GM12872 (cell line): Measurements from ENCODE around the gene TFE3.
A peak's percentile ranks its signal among the peaks of the same experiment; 100 is the strongest.

Source experiments
- TF ChIP-seq, protein P1 (sequence below): IDR thresholded peaks from 3 replicates; pipeline ENCODE4 v1.5.1; 2011; ENCODE audit warnings: low read depth, mild to moderate bottlenecking, low read length, moderate library complexity; ENCODE audit not compliant: insufficient read depth

The TFE3 gene

DNA sequence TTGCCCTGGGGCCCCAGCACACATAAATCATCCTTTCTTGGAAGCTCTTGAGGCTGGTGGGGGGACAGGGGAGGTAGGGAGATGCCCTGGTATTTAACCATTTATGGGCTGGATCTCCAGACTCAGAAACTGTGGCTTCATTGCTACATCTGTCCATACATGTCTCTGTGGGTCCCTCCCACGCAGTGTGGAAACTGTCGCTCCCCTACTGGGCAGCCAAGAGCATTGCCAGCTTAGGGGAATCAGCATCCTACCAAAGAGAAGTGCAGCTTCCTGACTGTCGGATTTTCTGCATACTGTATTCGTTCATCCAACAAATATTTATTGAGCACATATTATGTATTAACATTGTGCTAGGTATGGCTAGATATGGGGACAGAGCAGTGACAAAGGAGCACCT is 44.8 kb downstream of the TFE3 start:
- TF ChIP-seq, protein P1, sequence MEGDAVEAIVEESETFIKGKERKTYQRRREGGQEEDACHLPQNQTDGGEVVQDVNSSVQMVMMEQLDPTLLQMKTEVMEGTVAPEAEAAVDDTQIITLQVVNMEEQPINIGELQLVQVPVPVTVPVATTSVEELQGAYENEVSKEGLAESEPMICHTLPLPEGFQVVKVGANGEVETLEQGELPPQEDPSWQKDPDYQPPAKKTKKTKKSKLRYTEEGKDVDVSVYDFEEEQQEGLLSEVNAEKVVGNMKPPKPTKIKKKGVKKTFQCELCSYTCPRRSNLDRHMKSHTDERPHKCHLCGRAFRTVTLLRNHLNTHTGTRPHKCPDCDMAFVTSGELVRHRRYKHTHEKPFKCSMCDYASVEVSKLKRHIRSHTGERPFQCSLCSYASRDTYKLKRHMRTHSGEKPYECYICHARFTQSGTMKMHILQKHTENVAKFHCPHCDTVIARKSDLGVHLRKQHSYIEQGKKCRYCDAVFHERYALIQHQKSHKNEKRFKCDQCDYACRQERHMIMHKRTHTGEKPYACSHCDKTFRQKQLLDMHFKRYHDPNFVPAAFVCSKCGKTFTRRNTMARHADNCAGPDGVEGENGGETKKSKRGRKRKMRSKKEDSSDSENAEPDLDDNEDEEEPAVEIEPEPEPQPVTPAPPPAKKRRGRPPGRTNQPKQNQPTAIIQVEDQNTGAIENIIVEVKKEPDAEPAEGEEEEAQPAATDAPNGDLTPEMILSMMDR = peak; percentile 26; the same call in 1 of the 3 replicates

DNA sequence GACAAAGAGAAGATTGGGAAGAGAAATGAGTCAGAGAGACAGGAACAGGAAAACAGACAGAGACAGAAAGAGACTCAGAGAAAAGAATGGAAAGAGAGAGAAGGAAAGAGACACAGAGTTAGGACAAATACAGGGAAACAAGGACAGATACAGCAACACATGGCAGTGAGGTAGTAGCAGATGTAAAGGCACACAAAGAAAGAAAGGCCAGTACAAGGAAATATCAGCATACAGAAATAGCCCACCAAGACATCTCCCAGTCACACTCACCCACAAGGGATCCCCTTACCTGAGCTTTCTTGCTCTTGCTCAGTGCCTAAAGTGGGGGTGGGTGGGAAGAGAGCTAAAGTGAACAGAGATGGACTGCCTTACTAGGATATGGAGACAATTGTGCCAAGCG is 45.3 kb downstream of the TFE3 start:
- TF ChIP-seq, protein P1 = no peak

DNA sequence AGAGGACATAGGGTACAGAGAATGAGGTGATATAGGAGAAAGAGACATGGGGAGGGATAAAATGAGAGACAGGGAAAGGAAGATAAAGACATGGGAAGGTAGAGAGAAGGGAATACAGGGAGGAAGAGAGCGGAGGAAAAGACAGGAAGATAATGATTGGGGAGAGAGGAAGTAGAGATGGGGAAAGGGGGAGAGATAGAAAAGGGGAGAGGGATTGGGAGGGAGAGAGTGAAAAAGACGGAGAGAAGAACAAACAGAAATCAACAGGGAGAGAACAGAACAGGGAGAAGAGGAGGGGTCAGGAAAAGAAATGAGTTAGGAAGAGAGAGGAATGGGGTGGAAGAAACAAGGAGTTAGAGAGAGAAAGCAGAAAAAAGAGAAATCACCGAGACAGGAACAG is 45.7 kb downstream of the TFE3 start:
- TF ChIP-seq, protein P1 = no peak

DNA sequence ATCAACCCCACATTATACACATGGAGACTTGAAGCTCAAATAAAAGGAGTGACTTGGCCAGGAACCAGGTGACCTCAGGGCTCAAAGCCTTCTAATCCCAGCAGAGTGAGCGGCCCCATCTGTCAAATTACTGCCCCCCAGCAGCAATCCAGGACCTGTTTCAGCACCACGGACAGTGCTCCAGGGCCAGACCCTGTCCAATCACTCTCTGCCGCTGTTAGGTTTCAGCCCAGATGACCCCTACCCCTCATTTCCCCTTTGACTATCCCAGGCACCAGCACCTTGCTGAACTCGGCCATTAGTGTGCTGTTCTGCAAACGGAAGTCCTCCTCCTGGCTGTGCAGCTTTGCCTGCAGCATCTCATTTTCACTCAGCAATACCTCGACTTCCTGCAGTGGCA is 46.2 kb downstream of the TFE3 start:
- TF ChIP-seq, protein P1 = no peak

DNA sequence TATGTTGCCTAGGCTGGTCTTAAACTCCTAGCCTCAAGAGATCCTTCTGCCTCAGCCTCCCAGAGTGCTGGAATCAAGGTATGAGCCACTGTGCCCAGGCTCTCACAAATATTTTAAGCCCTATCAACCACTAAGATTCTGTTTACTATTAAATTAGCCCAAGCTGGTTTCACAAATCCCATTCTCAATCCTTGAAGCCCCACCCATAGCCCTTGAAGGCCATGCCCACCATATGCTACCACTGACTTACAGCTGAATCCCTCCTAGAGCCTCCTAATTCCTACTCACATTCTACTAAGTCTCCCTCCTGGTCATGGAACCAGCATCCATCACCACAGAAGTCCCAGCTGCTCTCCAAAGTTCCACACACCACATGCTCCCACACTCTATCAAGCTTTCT is 50.8 kb downstream of the TFE3 start:
- TF ChIP-seq, protein P1 = no peak

DNA sequence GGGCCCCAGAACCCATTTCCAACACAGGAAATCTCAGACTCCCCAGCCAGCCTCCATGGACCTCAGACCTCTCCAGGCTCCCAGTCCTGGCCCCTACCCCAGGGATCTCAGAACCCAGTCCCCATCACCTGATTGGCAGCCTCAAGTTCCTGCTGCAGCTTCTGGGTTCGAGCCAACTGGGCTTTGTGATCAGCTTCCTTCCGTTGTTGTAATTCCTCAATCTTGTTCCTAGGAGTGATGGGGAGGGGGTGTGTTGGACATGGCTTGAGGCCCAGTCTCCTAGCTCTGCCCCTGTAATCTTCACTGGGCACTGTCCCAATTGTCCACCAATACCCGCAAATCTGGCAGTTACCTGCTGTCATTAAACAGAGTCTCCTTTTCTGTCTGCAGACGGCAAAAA is 53.7 kb downstream of the TFE3 start:
- TF ChIP-seq, protein P1 = no peak

DNA sequence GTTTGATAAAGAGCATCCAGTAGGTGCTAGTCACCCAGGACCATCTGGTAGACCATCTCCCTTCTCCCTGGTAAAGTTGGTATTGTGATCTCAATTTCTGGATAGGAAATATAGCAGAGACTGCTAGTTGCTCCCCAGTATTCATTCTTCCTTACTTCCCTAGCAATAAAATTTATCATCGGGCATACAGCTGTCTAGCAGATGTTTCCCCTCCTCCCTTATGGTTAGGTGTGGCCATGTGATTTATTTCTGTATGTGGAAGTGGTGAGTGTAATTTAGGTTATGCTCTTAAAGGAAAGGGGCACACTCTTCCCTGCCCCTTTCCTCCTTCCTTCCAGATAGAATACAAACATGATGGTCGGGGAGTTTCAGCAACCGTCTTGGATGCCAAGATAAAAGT is 59.3 kb downstream of the TFE3 start:
- TF ChIP-seq, protein P1 = no peak

DNA sequence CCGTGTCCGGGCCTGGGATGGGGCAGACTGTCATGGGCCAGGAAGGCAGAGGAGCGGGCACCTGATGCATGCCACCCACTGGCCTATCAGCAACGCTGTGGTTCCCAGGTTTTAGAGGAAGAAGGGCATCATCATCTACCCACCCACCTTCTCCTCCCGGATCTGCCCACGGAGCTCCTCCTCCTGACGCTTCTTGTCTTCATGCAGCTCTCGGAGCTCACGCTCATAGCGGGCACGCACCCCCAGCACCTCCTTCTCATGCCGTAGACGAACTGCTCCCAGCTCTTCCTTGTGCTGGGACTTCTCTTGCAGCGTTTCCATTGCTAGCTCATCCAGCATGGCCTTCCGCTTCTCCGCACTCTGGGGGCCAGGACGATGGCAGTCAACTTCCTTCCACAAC is 60.1 kb downstream of the TFE3 start:
- TF ChIP-seq, protein P1 = no peak
